ENCODE results near the gene PDE8A. TPM values are rescaled to one million over a fixed set of nuclear protein-coding genes. Genes with fewer than 3 reads are reported as not detected.
"Not testable (repeated sequence)": the region's sequence is repeated elsewhere in the genome, so short reads cannot be mapped to it uniquely, and the experiment has no call there.

The PDE8A gene
- total RNA-seq, 1 donor from 2014 or later = 32.3 TPM

DNA sequence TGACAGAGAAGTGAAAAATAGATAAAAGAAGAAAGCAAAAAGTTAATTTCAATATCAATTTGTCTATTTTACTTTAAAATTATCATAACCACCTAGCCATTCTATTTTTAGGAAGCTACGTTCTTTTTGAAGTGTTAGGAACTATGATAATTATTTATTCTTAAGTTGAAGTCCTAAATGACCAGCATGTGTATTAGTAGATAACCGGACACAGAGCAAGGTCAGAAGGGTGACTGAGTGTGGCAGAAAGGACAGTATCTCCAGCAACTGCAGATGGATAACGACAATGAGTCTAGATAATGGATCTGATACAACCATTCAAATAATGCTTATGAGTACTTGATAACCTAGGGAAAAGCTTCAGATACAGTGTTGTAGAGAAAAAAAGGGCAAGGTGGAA lies 198.0 kb downstream of the PDE8A start:
- ATAC-seq (ENCODE audit: low read depth) (no peak), DNase-seq (no peak)
- H3K4me3 Mint-ChIP-seq = no peak overlapping the region
- H3K27me3 Mint-ChIP-seq = peaks cover under 1% of the 10 kb centered on the region
- no peaks in the 10 kb centered on the region for H3K36me3 Mint-ChIP-seq (ENCODE audit: low read depth)
- TF ChIP-seq, protein P1, sequence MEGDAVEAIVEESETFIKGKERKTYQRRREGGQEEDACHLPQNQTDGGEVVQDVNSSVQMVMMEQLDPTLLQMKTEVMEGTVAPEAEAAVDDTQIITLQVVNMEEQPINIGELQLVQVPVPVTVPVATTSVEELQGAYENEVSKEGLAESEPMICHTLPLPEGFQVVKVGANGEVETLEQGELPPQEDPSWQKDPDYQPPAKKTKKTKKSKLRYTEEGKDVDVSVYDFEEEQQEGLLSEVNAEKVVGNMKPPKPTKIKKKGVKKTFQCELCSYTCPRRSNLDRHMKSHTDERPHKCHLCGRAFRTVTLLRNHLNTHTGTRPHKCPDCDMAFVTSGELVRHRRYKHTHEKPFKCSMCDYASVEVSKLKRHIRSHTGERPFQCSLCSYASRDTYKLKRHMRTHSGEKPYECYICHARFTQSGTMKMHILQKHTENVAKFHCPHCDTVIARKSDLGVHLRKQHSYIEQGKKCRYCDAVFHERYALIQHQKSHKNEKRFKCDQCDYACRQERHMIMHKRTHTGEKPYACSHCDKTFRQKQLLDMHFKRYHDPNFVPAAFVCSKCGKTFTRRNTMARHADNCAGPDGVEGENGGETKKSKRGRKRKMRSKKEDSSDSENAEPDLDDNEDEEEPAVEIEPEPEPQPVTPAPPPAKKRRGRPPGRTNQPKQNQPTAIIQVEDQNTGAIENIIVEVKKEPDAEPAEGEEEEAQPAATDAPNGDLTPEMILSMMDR (IDR thresholded peaks at IDR 0.05) = no peak
- no peaks in the 10 kb centered on the region for H3K4me1 Mint-ChIP-seq
- intact Hi-C loops (cut with micrococcal nuclease) = no loop called here
- CTCF ChIA-PET = no interaction called here
- no peak overlapping the region for H3K27ac Mint-ChIP-seq
- H3K9me3 Mint-ChIP-seq = no peaks in the 10 kb centered on the region
- POLR2A ChIA-PET = no interaction called here

DNA sequence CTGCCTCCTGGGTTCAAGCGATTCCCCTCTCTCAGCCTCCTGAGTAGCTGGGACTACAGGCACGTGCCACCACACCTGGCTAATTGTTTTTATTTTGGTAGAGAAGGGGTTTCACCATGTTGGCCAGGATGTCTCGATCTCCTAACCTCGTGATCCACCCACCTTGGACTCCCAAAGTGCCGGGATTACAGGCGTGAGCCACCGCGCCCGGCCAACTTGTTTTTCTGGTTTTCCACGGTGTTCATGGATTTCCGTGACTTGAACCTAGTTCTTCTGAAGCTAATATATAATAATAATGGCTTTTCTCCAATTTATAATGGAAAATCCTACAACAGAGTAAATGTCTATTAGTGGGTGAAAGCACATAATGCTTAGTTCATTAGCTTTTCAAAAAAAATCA lies 203.7 kb downstream of the PDE8A start:
- intact Hi-C loops (cut with micrococcal nuclease); H3K27ac Mint-ChIP-seq; CTCF ChIA-PET; DNase-seq; H3K9me3 Mint-ChIP-seq; H3K27me3 Mint-ChIP-seq; H3K4me1 Mint-ChIP-seq; H3K4me3 Mint-ChIP-seq; POLR2A ChIA-PET; ATAC-seq (ENCODE audit: low read depth); H3K36me3 Mint-ChIP-seq (ENCODE audit: low read depth): not testable (repeated sequence)

DNA sequence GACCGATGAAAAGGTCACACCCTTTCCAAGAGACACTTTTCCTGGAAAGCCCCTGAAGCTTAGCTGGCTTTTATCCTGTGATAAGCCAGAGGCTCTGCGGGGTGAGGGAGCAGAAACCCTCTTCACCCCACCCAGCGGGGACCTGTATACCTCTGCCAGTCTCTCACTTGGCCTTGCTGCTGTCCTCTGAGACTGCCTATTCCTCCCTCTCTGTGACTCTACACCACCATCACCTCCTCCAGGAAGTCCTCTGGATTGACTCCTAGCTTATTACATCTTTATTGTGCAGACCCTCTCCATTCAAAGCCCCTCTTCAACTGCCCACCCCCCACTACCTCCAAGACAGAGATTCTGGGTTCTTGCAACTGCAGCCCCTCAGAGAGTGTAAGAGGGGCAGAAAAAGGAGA lies 206.5 kb downstream of the PDE8A start:
- ATAC-seq (ENCODE audit: low read depth); intact Hi-C loops (cut with micrococcal nuclease); H3K27me3 Mint-ChIP-seq; POLR2A ChIA-PET; CTCF ChIA-PET; H3K4me1 Mint-ChIP-seq; H3K4me3 Mint-ChIP-seq; H3K9me3 Mint-ChIP-seq; DNase-seq; H3K27ac Mint-ChIP-seq; H3K36me3 Mint-ChIP-seq (ENCODE audit: low read depth): not testable (repeated sequence)

Other genes with a start within 250 kb of the PDE8A start
- gene ZNF592, start 233.3 kb upstream of the PDE8A start, total RNA-seq = 40.6 and 44.3 TPM in 2 replicates
- gene ALPK3, start 164.5 kb upstream of the PDE8A start, total RNA-seq = 0.12 and 0.20 TPM in 2 replicates
- not detected in 2 replicates for gene SLC28A1, start 97.2 kb upstream of the PDE8A start, total RNA-seq

Data from activated B cell treated with CpG ODN at 0.5 μM for 24 hours (primary cell).